Neutrophil (primary cell): ENCODE results near the gene NPTX1.

Experiments
- H3K27ac ChIP-seq: fragments of 200-600 bp; sonication (generic); 2 replicates; pipeline ENCODE4 v1.5.1; 2016; ENCODE audit warnings: mild to moderate bottlenecking, moderate library complexity
- H3K27me3 ChIP-seq: fragments of 200-600 bp; sonication (generic); 2 replicates; pipeline ENCODE4 v1.6.0; 2016; ENCODE audit warnings: mild to moderate bottlenecking
- H3K36me3 ChIP-seq: fragments of 200-600 bp; sonication (generic); 2 replicates; pipeline ENCODE4 v1.5.1; 2017
- H3K4me1 ChIP-seq, 2 experiments: fragments of 200-600 bp in 1 of 2; sonication (generic) in 1 of 2; 1 replicate in 1 of 2; 2 replicates in 1 of 2; pipeline versions ENCODE4 v1.5.1 to v1.6.1; 2013 to 2016; ENCODE audit warnings: low read depth in 1 of 2, low read length in 1 of 2, mild to moderate bottlenecking in 1 of 2, moderate library complexity in 1 of 2; ENCODE audit not compliant: control insufficient read depth in 1 of 2, insufficient read depth in 1 of 2
- H3K4me3 ChIP-seq, 2 experiments: fragments of 200-600 bp in 1 of 2; sonication (generic) in 1 of 2; 1 replicate in 1 of 2; 2 replicates in 1 of 2; pipeline ENCODE4 v1.5.1; 2013 to 2016; ENCODE audit warnings: low read depth in 1 of 2, low read length in 1 of 2, mild to moderate bottlenecking in 1 of 2, moderate library complexity in 1 of 2
- H3K9me3 ChIP-seq: fragments of 200-600 bp; sonication (generic); 2 replicates; pipeline ENCODE4 v1.5.1; 2016
- TF ChIP-seq, protein P1 (sequence below): fragments of 200-600 bp; sonication (generic); IDR thresholded peaks from 2 replicates; pipeline ENCODE4 v1.5.1; 2016; ENCODE audit warnings: antibody characterized with exemption

Gene NPTX1

GRCh38 chr17:80473701-80474100, 2.7 kb downstream of the NPTX1 start:
- Histone ChIP-seq H3K4me1 (peaks cover 3 to 19% of the 10 kb centered on the region in 2 experiments), H3K27me3 (peaks cover 100% of the 10 kb centered on the region)
- TF ChIP-seq, protein P1, sequence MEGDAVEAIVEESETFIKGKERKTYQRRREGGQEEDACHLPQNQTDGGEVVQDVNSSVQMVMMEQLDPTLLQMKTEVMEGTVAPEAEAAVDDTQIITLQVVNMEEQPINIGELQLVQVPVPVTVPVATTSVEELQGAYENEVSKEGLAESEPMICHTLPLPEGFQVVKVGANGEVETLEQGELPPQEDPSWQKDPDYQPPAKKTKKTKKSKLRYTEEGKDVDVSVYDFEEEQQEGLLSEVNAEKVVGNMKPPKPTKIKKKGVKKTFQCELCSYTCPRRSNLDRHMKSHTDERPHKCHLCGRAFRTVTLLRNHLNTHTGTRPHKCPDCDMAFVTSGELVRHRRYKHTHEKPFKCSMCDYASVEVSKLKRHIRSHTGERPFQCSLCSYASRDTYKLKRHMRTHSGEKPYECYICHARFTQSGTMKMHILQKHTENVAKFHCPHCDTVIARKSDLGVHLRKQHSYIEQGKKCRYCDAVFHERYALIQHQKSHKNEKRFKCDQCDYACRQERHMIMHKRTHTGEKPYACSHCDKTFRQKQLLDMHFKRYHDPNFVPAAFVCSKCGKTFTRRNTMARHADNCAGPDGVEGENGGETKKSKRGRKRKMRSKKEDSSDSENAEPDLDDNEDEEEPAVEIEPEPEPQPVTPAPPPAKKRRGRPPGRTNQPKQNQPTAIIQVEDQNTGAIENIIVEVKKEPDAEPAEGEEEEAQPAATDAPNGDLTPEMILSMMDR, result no peak

DNA sequence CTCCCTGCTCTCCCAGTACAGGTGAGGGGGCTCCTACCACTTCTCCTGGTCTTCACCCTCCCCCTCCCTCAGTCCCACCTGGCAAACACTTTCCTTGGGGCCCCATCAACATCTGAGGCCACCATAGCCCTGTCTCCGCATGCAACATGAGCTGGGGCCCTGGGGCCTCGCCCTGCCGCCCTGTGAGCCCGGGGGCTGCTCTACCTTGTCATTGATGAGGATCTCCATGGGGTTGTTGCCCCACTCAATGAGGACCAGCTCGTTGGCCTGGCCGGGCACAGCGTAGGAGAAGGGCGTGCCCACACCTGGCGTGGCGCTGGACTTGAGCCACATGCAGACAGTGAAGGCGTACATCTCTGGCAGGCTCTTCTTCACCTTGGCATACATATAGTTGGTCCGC, 3.4 kb downstream of the NPTX1 start:
- Histone ChIP-seq H3K27me3 (peaks cover 100% of the 10 kb centered on the region), H3K36me3 (no peaks in the 10 kb centered on the region), H3K9me3 (no peaks in the 10 kb centered on the region), H3K4me1 (peaks cover 3 to 14% of the 10 kb centered on the region in 2 experiments), H3K4me3 (no peak overlapping the region), H3K27ac (no peak overlapping the region)
- TF ChIP-seq, protein P1, result no peak

More at GRCh38 chr17:80473701-80474100, 2.7 kb downstream of the NPTX1 start:
- H3K27ac ChIP-seq, result no peak overlapping the region
- H3K9me3 ChIP-seq, result no peaks in the 10 kb centered on the region
- H3K36me3 ChIP-seq, result no peaks in the 10 kb centered on the region
- H3K4me3 ChIP-seq, result no peak overlapping the region

- TF ChIP-seq, protein P1, result no peak
- Histone ChIP-seq H3K4me1 (peaks cover 3 to 5% of the 10 kb centered on the region in 2 experiments), H3K27ac (no peak overlapping the region), H3K27me3 (peaks cover 100% of the 10 kb centered on the region), H3K36me3 (no peaks in the 10 kb centered on the region), H3K4me3 (no peak overlapping the region), H3K9me3 (no peaks in the 10 kb centered on the region)
Observed at GRCh38 chr17:80471922-80472321, 4.5 kb downstream of the NPTX1 start.

- Histone ChIP-seq H3K27me3 (peaks cover 100% of the 10 kb centered on the region), H3K27ac (no peak overlapping the region)
- TF ChIP-seq, protein P1, result no peak
Observed at GRCh38 chr17:80470603-80471002, 5.8 kb downstream of the NPTX1 start.

GRCh38 chr17:80469667-80470066, 6.7 kb downstream of the NPTX1 start:
- Histone ChIP-seq H3K9me3 (no peaks in the 10 kb centered on the region), H3K27ac (no peak overlapping the region), H3K27me3 (peaks cover 100% of the 10 kb centered on the region), H3K4me1 (no peaks in the 10 kb centered on the region), H3K36me3 (no peaks in the 10 kb centered on the region), H3K4me3 (no peak overlapping the region)
- TF ChIP-seq, protein P1, result no peak

More at GRCh38 chr17:80470603-80471002, 5.8 kb downstream of the NPTX1 start:
- no peaks in the 10 kb centered on the region for H3K9me3 ChIP-seq
- H3K4me1 ChIP-seq, result no peaks in the 10 kb centered on the region
- no peak overlapping the region for H3K4me3 ChIP-seq
- no peaks in the 10 kb centered on the region for H3K36me3 ChIP-seq
